ENCODE measurements around the gene TSPAN5.

GRCh38 chr4:98509721-98510120, 148.7 kb downstream of the TSPAN5 start:
- TF ChIP-seq CTCF (IDR thresholded peaks at IDR 0.05; ENCODE audit: poor library complexity, severe bottlenecking) (no peak), EZH2 (IDR thresholded peaks at IDR 0.05; ENCODE audit: borderline replicate concordance, insufficient read depth, low read length, poor library complexity, severe bottlenecking) (no peak), REST (IDR thresholded peaks at IDR 0.05; ENCODE audit: borderline replicate concordance) (no peak), EP300 (conservative IDR thresholded peaks at IDR 0.05; ENCODE audit: poor library complexity, severe bottlenecking) (no peak), RAD21 (conservative IDR thresholded peaks at IDR 0.05) (no peak), TAF1 (IDR thresholded peaks at IDR 0.05; ENCODE audit: low read depth) (no peak)

Data from neural cell (in vitro differentiated cells).